B cell (primary cell): Measurements from ENCODE around the gene METTL26. TPM values are rescaled to one million over a fixed set of nuclear protein-coding genes. Genes with fewer than 3 reads are reported as not detected.
A peak's percentile ranks its signal among the peaks of the same experiment; 100 is the strongest.

Source experiments
- ATAC-seq: fragments of 200-7000 bp; cut with Tn5 transposase; one replicate; pipeline ENCODE4 v1.10.0; 2021; ENCODE audit warnings: low read depth, mild to moderate bottlenecking, moderate number of reproducible peaks, moderate library complexity
- CTCF ChIA-PET: fragments of 350-600 bp; sonication (Branson Sonifier 250); formaldehyde crosslinking; loops from one replicate; lab custom pipeline; 2021; ENCODE audit warnings: antibody characterized with exemption, inconsistent platforms; lab: Charles Lee
- POLR2A ChIA-PET: fragments of 350-600 bp; sonication (Branson Sonifier 250); formaldehyde crosslinking; loops from one replicate; lab custom pipeline; 2021; ENCODE audit warnings: antibody characterized with exemption; lab: Charles Lee
- DNase-seq: peaks from one replicate; pipeline ENCODE4 v3.0.0; 2013
- H2AFZ ChIP-seq: 2 replicates; pipeline ENCODE4 v1.6.1; 2012; ENCODE audit warnings: mild to moderate bottlenecking, low read depth, low read length; ENCODE audit not compliant: insufficient read depth, poor library complexity, severe bottlenecking
- H3K27ac ChIP-seq, 2 donors: 1 replicate in 1 of 2; 2 replicates in 1 of 2; pipeline ENCODE4 v1.5.1; 2012 to 2013; ENCODE audit warnings: low read length in 2 of 2, mild to moderate bottlenecking in 2 of 2, moderate library complexity in 1 of 2
- H3K27me3 ChIP-seq, 4 experiments: fragments of 200-600 bp in 1 of 4; sonication (generic) in 1 of 4; replicated peaks in 1 of 4; 1 replicate in 2 of 4; 2 replicates in 2 of 4; pipeline versions ENCODE4 v1.6.1 to v1.7.0; 2013 to 2016; ENCODE audit warnings: low read length in 3 of 4, mild to moderate bottlenecking in 2 of 4, mixed read lengths in 1 of 4, moderate library complexity in 1 of 4; ENCODE audit not compliant: insufficient read depth in 4 of 4, control insufficient read depth in 3 of 4; ENCODE audit errors: control extremely low read depth in 1 of 4
- H3K36me3 ChIP-seq, 2 experiments: replicated peaks in 1 of 2; 1 replicate in 1 of 2; 2 replicates in 1 of 2; pipeline versions ENCODE4 v1.6.1 to v1.7.1; 2013; ENCODE audit warnings: low read length in 1 of 2; ENCODE audit not compliant: insufficient read depth in 2 of 2, control insufficient read depth in 1 of 2; ENCODE audit errors: control extremely low read depth in 1 of 2, extremely low read depth in 1 of 2
- H3K4me1 ChIP-seq, 2 donors: fragments of 200-600 bp in 1 of 2; sonication (generic) in 1 of 2; 1 replicate in 1 of 2; 2 replicates in 1 of 2; pipeline versions ENCODE4 v1.5.1 to v1.6.1; 2013 to 2017; ENCODE audit warnings: low read length in 2 of 2; ENCODE audit not compliant: control insufficient read depth in 2 of 2, insufficient read depth in 2 of 2
- H3K4me2 ChIP-seq: replicated peaks from 2 replicates; pipeline ENCODE3; 2012; ENCODE audit warnings: mild to moderate bottlenecking, low read depth, low read length; ENCODE audit not compliant: poor library complexity, severe bottlenecking
- H3K4me3 ChIP-seq, 5 experiments: fragments of 200-600 bp in 1 of 5; sonication (generic) in 1 of 5; 1 replicate in 3 of 5; 2 replicates in 2 of 5; pipeline versions ENCODE4 v1.5.1 to v1.7.0; 2011 to 2016; ENCODE audit warnings: low read length in 4 of 5, mild to moderate bottlenecking in 4 of 5, low read depth in 2 of 5, control low read depth in 1 of 5, moderate library complexity in 1 of 5; ENCODE audit not compliant: insufficient read depth in 1 of 5; ENCODE audit errors: control extremely low read depth in 1 of 5, extremely low read depth in 1 of 5
- H3K79me2 ChIP-seq: fragments of 200-600 bp; sonication (generic); one replicate; pipeline ENCODE4 v1.6.0; 2016; ENCODE audit warnings: low read length; ENCODE audit not compliant: control insufficient read depth, insufficient read depth
- H3K9ac ChIP-seq: fragments of 200-600 bp; sonication (generic); 2 replicates; pipeline ENCODE4 v1.6.1; 2017; ENCODE audit warnings: mild to moderate bottlenecking, low read length, moderate library complexity
- H3K9me3 ChIP-seq, 3 donors: one replicate each; pipeline versions ENCODE4 v1.6.1 to v1.7.1; 2013; ENCODE audit warnings: low read length in 2 of 3; ENCODE audit not compliant: control insufficient read depth in 2 of 3, insufficient read depth in 1 of 3; ENCODE audit errors: control extremely low read depth in 1 of 3
- H4K20me1 ChIP-seq: 2 replicates; pipeline ENCODE4 v1.6.0; 2012; ENCODE audit warnings: mild to moderate bottlenecking, low read length; ENCODE audit not compliant: insufficient read depth, control insufficient read depth, poor library complexity, severe bottlenecking
- H3K27ac Mint-ChIP-seq: one replicate; pipeline ENCODE4 v1.8.0; 2021; ENCODE audit warnings: mixed read lengths
- H3K27me3 Mint-ChIP-seq: one replicate; pipeline ENCODE4 v1.8.0; 2021; ENCODE audit warnings: mixed read lengths
- H3K4me1 Mint-ChIP-seq: one replicate; pipeline ENCODE4 v1.8.0; 2021; ENCODE audit warnings: mixed read lengths
- H3K4me3 Mint-ChIP-seq: one replicate; pipeline ENCODE4 v1.8.0; 2021; ENCODE audit warnings: mixed read lengths
- H3K9me3 Mint-ChIP-seq: one replicate; pipeline ENCODE4 v1.8.0; 2022; ENCODE audit warnings: mixed read lengths; ENCODE audit not compliant: insufficient read depth
- CTCF ChIP-seq: fragments of 200-600 bp; IDR thresholded peaks from one replicate; pipeline ENCODE4 v1.8.0; 2022; ENCODE audit warnings: antibody characterized with exemption, mild to moderate bottlenecking
- EZH2 ChIP-seq: IDR thresholded peaks from 2 replicates; pipeline ENCODE4 v1.6.1; 2012; ENCODE audit warnings: borderline replicate concordance, low read depth, mild to moderate bottlenecking, moderate library complexity, low read length; ENCODE audit not compliant: insufficient read depth, poor library complexity, severe bottlenecking
- WGBS: methylation state at CpG from one replicate; pipeline ENCODE4 v1.1.5; 2013; ENCODE audit warnings: missing lambda C conversion rate; ENCODE audit not compliant: insufficient coverage; 5-methylcytosine and 5-hydroxymethylcytosine counted together
- intact Hi-C: fragments of 100-400 bp; cut with micrococcal nuclease; formaldehyde crosslinking; loops from one replicate; pipeline ENCODE4 v1.10.0; 2022
- polyA plus RNA-seq: library from polyadenylated mRNA; depleted of rRNA; stranded (reverse); fragments of >200 nt; gene quantifications from 2 replicates; pipeline ENCODE4 v1.2.3, GENCODE V29; 2012
- total RNA-seq, 2 donors: library from RNA; stranded (reverse); fragments of 120-200 nt in 1 of 2; gene quantifications; 1 replicate in 1 of 2; 2 replicates in 1 of 2; pipeline versions ENCODE4 v1.2.3 to v1.2.4, GENCODE V29; 2013 to 2022

Gene METTL26
- total and polyA plus RNA-seq, 2 donors (not counting 1 experiment from before 2014, with no cell fraction given) = 56.6 to 140 TPM

- ATAC-seq (no peak), DNase-seq (no peak)
- peak overlapping the region; percentile 65 for H3K27ac Mint-ChIP-seq
- no peak overlapping the region for H3K4me3 ChIP-seq
- peaks cover 36% of the 10 kb centered on the region for H3K4me1 Mint-ChIP-seq
- ChIA-PET CTCF (interaction anchor here (1.2 to 1.4 kb wide), 2 partner anchors 14 to 45 kb away, joined by 3 to 7 read pairs; partner anchors contain the start of genes METTL26 and RHOT2), POLR2A (no interaction called here)
- H4K20me1 ChIP-seq = peaks cover 31% of the 10 kb centered on the region
- H3K4me3 Mint-ChIP-seq = peak overlapping the region; percentile 80
- H3K27me3 ChIP-seq = peaks cover 0 to 5% (median 2%) of the 10 kb centered on the region in 4 experiments
- no peak overlapping the region for H3K9ac ChIP-seq
- no peaks in the 10 kb centered on the region for H3K27me3 Mint-ChIP-seq
- H2AFZ ChIP-seq = no peak overlapping the region
- intact Hi-C loops = loop anchor here (5.0 kb wide), 1 partner anchor 40 kb away; the partner anchor contains the start of gene ANTKMT
- peak overlapping the region; percentile 99 for H3K4me2 ChIP-seq
- 86% methylated on average over 26 of the region's 28 CpGs for WGBS
- peaks cover 0 to 24% of the 10 kb centered on the region in 2 experiments for H3K36me3 ChIP-seq
- H3K4me1 ChIP-seq = peaks cover 28 to 61% of the 10 kb centered on the region in 2 donors
- H3K79me2 ChIP-seq = peaks cover 37% of the 10 kb centered on the region
- no peaks in the 10 kb centered on the region for H3K9me3 Mint-ChIP-seq
- TF ChIP-seq CTCF = no peak
- TF ChIP-seq EZH2 = no peak
- H3K9me3 ChIP-seq = no peaks in the 10 kb centered on the region
- H3K27ac ChIP-seq = no peak overlapping the region
Measured at GRCh38 chr16:681746-682427, 45.8 kb upstream of the METTL26 start.
